BLaER1 (cell line): ENCODE data around the gene ZBED1.
"Not testable (repeated sequence)": the region's sequence is repeated elsewhere in the genome, so short reads cannot be mapped to it uniquely, and the experiment has no call there.

Experiments
- H3K27ac ChIP-seq: shearing (Covaris generic); formaldehyde crosslinking; 2 replicates; pipeline ENCODE4 v1.8.1; 2022
- H3K27me3 ChIP-seq: shearing (Covaris generic); formaldehyde crosslinking; 2 replicates; pipeline ENCODE4 v1.8.1; 2022
- H3K36me3 ChIP-seq: shearing (Covaris generic); formaldehyde crosslinking; 2 replicates; pipeline ENCODE4 v1.8.1; 2022
- H3K4me1 ChIP-seq: shearing (Covaris generic); formaldehyde crosslinking; 2 replicates; pipeline ENCODE4 v1.8.1; 2022
- H3K4me2 ChIP-seq: shearing (Covaris generic); formaldehyde crosslinking; 2 replicates; pipeline ENCODE4 v1.8.1; 2022
- H3K4me3 ChIP-seq: shearing (Covaris generic); formaldehyde crosslinking; 2 replicates; pipeline ENCODE4 v1.8.1; 2022
- H3K9ac ChIP-seq: shearing (Covaris generic); formaldehyde crosslinking; 2 replicates; pipeline ENCODE4 v1.8.1; 2022
- H3K9me3 ChIP-seq: shearing (Covaris generic); formaldehyde crosslinking; 2 replicates; pipeline ENCODE4 v1.8.1; 2022
- H4K20me1 ChIP-seq: shearing (Covaris generic); formaldehyde crosslinking; 2 replicates; pipeline ENCODE4 v1.8.1; 2022
- Cebpa-rat ChIP-seq: shearing (Covaris generic); IDR thresholded peaks from 2 replicates; pipeline ENCODE4 v1.8.1; 2022

Gene ZBED1

DNA sequence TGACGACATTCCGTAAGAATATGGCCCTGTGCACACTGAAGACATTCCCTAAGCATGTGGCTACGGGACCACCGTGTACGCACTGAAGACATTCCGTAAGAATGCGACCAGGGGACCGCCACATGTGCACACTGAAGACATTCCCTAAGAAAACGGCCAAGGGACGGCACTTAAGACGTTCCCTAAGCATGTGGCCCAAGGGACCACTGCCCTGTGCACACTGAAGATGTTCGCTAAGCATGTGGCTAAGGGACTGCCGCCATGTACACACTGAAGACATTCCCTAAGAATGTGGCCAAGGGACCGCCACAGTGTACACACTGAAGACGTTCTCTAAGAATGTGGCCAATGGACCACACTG, 21.4 kb downstream of the ZBED1 start:
- Histone ChIP-seq H3K4me2 (no peak overlapping the region), H3K4me1 (peaks cover 15% of the 10 kb centered on the region), H3K4me3 (no peak overlapping the region), H3K9me3 (peaks cover 9% of the 10 kb centered on the region), H4K20me1 (peaks cover 95% of the 10 kb centered on the region), H3K27me3 (no peaks in the 10 kb centered on the region), H3K36me3 (peaks cover 81% of the 10 kb centered on the region), H3K9ac (no peak overlapping the region), H3K27ac (no peak overlapping the region)
- TF ChIP-seq Cebpa-rat, result no peak

GRCh38 chrX:2478546-2479419, 22.0 kb downstream of the ZBED1 start:
- no peak overlapping the region for H3K4me2 ChIP-seq
- peaks cover 9% of the 10 kb centered on the region for H3K9me3 ChIP-seq
- peaks cover 10% of the 10 kb centered on the region for H3K4me1 ChIP-seq
- H3K9ac ChIP-seq, result no peak overlapping the region
- peaks cover 75% of the 10 kb centered on the region for H3K36me3 ChIP-seq
- H3K27ac ChIP-seq, result no peak overlapping the region
- H3K4me3 ChIP-seq, result no peak overlapping the region
- no peak for TF ChIP-seq Cebpa-rat
- H3K27me3 ChIP-seq, result no peaks in the 10 kb centered on the region
- H4K20me1 ChIP-seq, result peaks cover 95% of the 10 kb centered on the region

GRCh38 chrX:2477313-2477712, 23.5 kb downstream of the ZBED1 start:
- not testable (repeated sequence) for H3K4me2 ChIP-seq, H3K9ac ChIP-seq, H3K4me3 ChIP-seq, H3K4me1 ChIP-seq, H3K27me3 ChIP-seq, H3K27ac ChIP-seq, H3K9me3 ChIP-seq
- Histone ChIP-seq H4K20me1 (peaks cover 91% of the 10 kb centered on the region), H3K36me3 (peaks cover 73% of the 10 kb centered on the region)

GRCh38 chrX:2474963-2475726, 25.6 kb downstream of the ZBED1 start:
- no peak for TF ChIP-seq Cebpa-rat
- no peaks in the 10 kb centered on the region for H3K4me1 ChIP-seq
- peaks cover 7% of the 10 kb centered on the region for H3K9me3 ChIP-seq
- peaks cover 93% of the 10 kb centered on the region for H4K20me1 ChIP-seq
- no peak overlapping the region for H3K4me2 ChIP-seq
- H3K9ac ChIP-seq, result no peak overlapping the region
- H3K27ac ChIP-seq, result no peak overlapping the region
- no peak overlapping the region for H3K4me3 ChIP-seq
- H3K27me3 ChIP-seq, result no peaks in the 10 kb centered on the region
- H3K36me3 ChIP-seq, result peaks cover 77% of the 10 kb centered on the region

GRCh38 chrX:2474280-2474962, 26.4 kb downstream of the ZBED1 start:
- Histone ChIP-seq H3K9me3 (peaks cover 10% of the 10 kb centered on the region; the same call in 1 of the 2 replicates), H3K4me3 (no peak overlapping the region), H3K27me3 (no peaks in the 10 kb centered on the region), H3K27ac (no peak overlapping the region), H3K4me2 (no peak overlapping the region), H4K20me1 (peaks cover 94% of the 10 kb centered on the region), H3K36me3 (peaks cover 77% of the 10 kb centered on the region), H3K9ac (no peak overlapping the region), H3K4me1 (no peaks in the 10 kb centered on the region)
- no peak for TF ChIP-seq Cebpa-rat

GRCh38 chrX:2473064-2473463, 27.7 kb downstream of the ZBED1 start:
- H3K9ac ChIP-seq, H3K4me1 ChIP-seq: not testable (repeated sequence)

DNA sequence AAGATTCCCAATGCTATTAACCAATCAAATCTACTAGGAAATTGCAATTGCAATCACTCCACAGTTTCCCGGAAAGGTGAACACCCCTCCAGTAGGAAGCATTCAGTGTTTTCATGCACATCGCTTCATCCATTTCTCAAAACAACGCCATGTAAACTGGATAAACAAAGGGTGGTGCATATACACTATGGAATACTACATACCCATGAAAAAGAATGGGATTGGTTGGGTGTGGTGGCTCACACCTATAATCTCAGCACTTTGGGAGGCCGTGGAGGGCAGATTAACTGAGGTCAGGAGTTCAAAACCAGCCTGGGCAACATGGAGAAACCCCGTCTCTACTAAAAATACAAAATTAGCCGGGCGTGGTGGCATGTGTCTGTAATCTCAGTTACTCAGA, 29.1 kb downstream of the ZBED1 start:
- Histone ChIP-seq H3K27ac (no peak overlapping the region), H3K9me3 (peaks cover 13% of the 10 kb centered on the region; the same call in 1 of the 2 replicates), H3K4me1 (no peaks in the 10 kb centered on the region), H3K36me3 (peaks cover 69% of the 10 kb centered on the region), H3K27me3 (no peaks in the 10 kb centered on the region), H3K9ac (no peak overlapping the region), H3K4me2 (no peak overlapping the region), H3K4me3 (no peak overlapping the region), H4K20me1 (peaks cover 94% of the 10 kb centered on the region)
- TF ChIP-seq Cebpa-rat, result no peak

More at GRCh38 chrX:2473064-2473463, 27.7 kb downstream of the ZBED1 start:
- Histone ChIP-seq H3K9me3 (peaks cover 13% of the 10 kb centered on the region; the same call in 1 of the 2 replicates), H4K20me1 (peaks cover 94% of the 10 kb centered on the region), H3K36me3 (peaks cover 76% of the 10 kb centered on the region)
- H3K27me3 ChIP-seq, H3K4me2 ChIP-seq, H3K27ac ChIP-seq, H3K4me3 ChIP-seq: not testable (repeated sequence)

GRCh38 chrX:2471126-2471525, 29.6 kb downstream of the ZBED1 start:
- H3K4me3 ChIP-seq, H3K27ac ChIP-seq, H3K4me2 ChIP-seq, H3K9ac ChIP-seq, H3K27me3 ChIP-seq, H3K4me1 ChIP-seq: not testable (repeated sequence)
- H3K9me3 ChIP-seq, result peaks cover 16% of the 10 kb centered on the region; the same call in 1 of the 2 replicates
- H4K20me1 ChIP-seq, result peaks cover 94% of the 10 kb centered on the region
- peaks cover 68% of the 10 kb centered on the region for H3K36me3 ChIP-seq

- not testable (repeated sequence) for H3K27me3 ChIP-seq, H3K4me3 ChIP-seq, H3K4me2 ChIP-seq, H3K4me1 ChIP-seq, H3K9ac ChIP-seq, H3K27ac ChIP-seq
- H3K9me3 ChIP-seq, result peaks cover 20% of the 10 kb centered on the region; the same call in 1 of the 2 replicates
- H4K20me1 ChIP-seq, result peaks cover 94% of the 10 kb centered on the region
- H3K36me3 ChIP-seq, result peaks cover 66% of the 10 kb centered on the region
Measured at GRCh38 chrX:2469852-2470251, 30.9 kb downstream of the ZBED1 start.
